T47D (cell line): ENCODE measurements around the gene ALDOA.
"Not testable (repeated sequence)": the region's sequence is repeated elsewhere in the genome, so short reads cannot be mapped to it uniquely, and the experiment has no call there.

Source experiments
- DNase-seq, 2 experiments: peaks; one replicate each; pipeline versions ENCODE4 v3.0.0 to v3.0.0-alpha.2; 2011 to 2012; ENCODE audit warnings: low read depth in 1 of 2, low spot score in 1 of 2
- JUND ChIP-seq: IDR thresholded peaks from 2 replicates; pipeline ENCODE4 v1.6.1; 2012; ENCODE audit warnings: low read depth
- in situ Hi-C: cut with HindIII; loops from 2 replicates; pipeline ENCODE4 v1.10.0; 2016; ENCODE audit warnings: low sequenced_read_pairs, low pct_unique_long_range_greater_than_20kb

Gene ALDOA

GRCh38 chr16:30065102-30065942 is at the start of gene ALDOA:
Gene ALDOA, plus strand, starts transcription at chr16:30065760. Its CDS starts 1,138 bp downstream, at chr16:30066898.
- DNase-seq: peak; percentile 85 to 99
- in situ Hi-C loops: no loop called here
- TF ChIP-seq JUND: peak; percentile 46; the same call in 1 of the 2 replicates

GRCh38 chr16:30016555-30017276 is 48.8 kb upstream of the ALDOA start:
- in situ Hi-C loops: no loop called here
- no peak for TF ChIP-seq JUND
- DNase-seq: no peak

GRCh38 chr16:30017277-30017656 is 48.3 kb upstream of the ALDOA start:
- in situ Hi-C loops: no loop called here
- no peak for TF ChIP-seq JUND
- DNase-seq: no peak

GRCh38 chr16:30017937-30018336 is 47.6 kb upstream of the ALDOA start:
- in situ Hi-C loops, DNase-seq: not testable (repeated sequence)

GRCh38 chr16:30018731-30019158 is 46.8 kb upstream of the ALDOA start:
- no peak for DNase-seq
- no peak for TF ChIP-seq JUND
- in situ Hi-C loops: no loop called here

GRCh38 chr16:30022887-30023286 is 42.7 kb upstream of the ALDOA start, which contains the start of gene C16orf92:
Gene C16orf92, plus strand, starts transcription at chr16:30023198. Its CDS starts 143 bp downstream, at chr16:30023341.
- no peak for DNase-seq
- no peak for TF ChIP-seq JUND
- in situ Hi-C loops: no loop called here

- no peak for TF ChIP-seq JUND
- in situ Hi-C loops: no loop called here
- DNase-seq: no peak
These were observed 42.0 kb upstream of the ALDOA start for GRCh38 chr16:30023586-30023985.

GRCh38 chr16:30024451-30024850 is 41.1 kb upstream of the ALDOA start:
- no peak for DNase-seq
- in situ Hi-C loops: no loop called here

GRCh38 chr16:30025156-30025555 is 40.4 kb upstream of the ALDOA start:
- in situ Hi-C loops: no loop called here
- no peak for DNase-seq
- TF ChIP-seq JUND: no peak

More at GRCh38 chr16:30024451-30024850, 41.1 kb upstream of the ALDOA start:
- no peak for TF ChIP-seq JUND

GRCh38 chr16:30025574-30025973 is 40.0 kb upstream of the ALDOA start:
- no peak for DNase-seq
- no peak for TF ChIP-seq JUND
- in situ Hi-C loops: no loop called here

GRCh38 chr16:30026449-30026848 is 39.1 kb upstream of the ALDOA start:
- in situ Hi-C loops: no loop called here
- DNase-seq: no peak
- no peak for TF ChIP-seq JUND

- in situ Hi-C loops: no loop called here
- DNase-seq: no peak
- no peak for TF ChIP-seq JUND
These were observed 37.7 kb upstream of the ALDOA start for GRCh38 chr16:30027588-30028437.
